Small intestine (tissue), 7 donors: ENCODE measurements around the gene KBTBD12. TPM values are rescaled to one million over a fixed set of nuclear protein-coding genes. Genes with fewer than 3 reads are reported as not detected.

ENCODE experiments used
- DNase-seq, 2 donors: peaks; one replicate each; pipeline versions ENCODE4 v3.0.0 to v3.0.0-alpha.2; 2013
- FAIRE-seq: peaks from 2 replicates; lab custom pipeline; 2012; peaks lifted over from hg19 to GRCh38; lab: Jason Lieb, UNC
- H3K27ac ChIP-seq, 3 donors: one replicate each; pipeline ENCODE4 v1.5.1; 2013; ENCODE audit warnings: low read length in 2 of 3, mild to moderate bottlenecking in 2 of 3, control low read depth in 1 of 3, inconsistent platforms in 1 of 3, low read depth in 1 of 3, moderate library complexity in 1 of 3
- H3K27me3 ChIP-seq, 3 donors: one replicate each; pipeline ENCODE4 v1.6.1; 2013; ENCODE audit warnings: low read length in 3 of 3, inconsistent platforms in 1 of 3; ENCODE audit not compliant: control insufficient read depth in 3 of 3, insufficient read depth in 3 of 3
- H3K36me3 ChIP-seq, 3 donors: one replicate each; pipeline ENCODE4 v1.6.1; 2013; ENCODE audit warnings: low read length in 3 of 3, inconsistent platforms in 1 of 3, low read depth in 1 of 3, mild to moderate bottlenecking in 1 of 3, moderate library complexity in 1 of 3; ENCODE audit not compliant: control insufficient read depth in 3 of 3, insufficient read depth in 2 of 3
- H3K4me1 ChIP-seq, 3 donors: one replicate each; pipeline ENCODE4 v1.6.1; 2013; ENCODE audit warnings: low read length in 2 of 3, inconsistent platforms in 1 of 3, low read depth in 1 of 3, mild to moderate bottlenecking in 1 of 3, moderate library complexity in 1 of 3; ENCODE audit not compliant: control insufficient read depth in 3 of 3, insufficient read depth in 2 of 3
- H3K4me3 ChIP-seq, 3 donors: one replicate each; pipeline ENCODE4 v1.5.1; 2013; ENCODE audit warnings: low read length in 3 of 3, control low read depth in 1 of 3, inconsistent platforms in 1 of 3, low read depth in 1 of 3, mild to moderate bottlenecking in 1 of 3, moderate library complexity in 1 of 3
- H3K9me3 ChIP-seq, 2 donors: one replicate each; pipeline ENCODE4 v1.6.1; 2013; ENCODE audit warnings: low read depth in 1 of 2, low read length in 1 of 2; ENCODE audit not compliant: control insufficient read depth in 2 of 2, insufficient read depth in 1 of 2
- WGBS, 3 donors: extraction: QIAGEN DNeasy Blood & Tissue Kit; methylation state at CpG; one replicate each; pipeline ENCODE4 v1.1.7; 2013; 5-methylcytosine and 5-hydroxymethylcytosine counted together
- polyA plus RNA-seq, 4 donors: library from polyadenylated mRNA; stranded (reverse) in 3 of 4; unstranded in 1 of 4; fragments of 200-250 nt in 3 of 4; fragments of 120-200 nt in 1 of 4; gene quantifications; one replicate each; pipeline versions ENCODE4 v1.2.1 to v1.2.3, GENCODE V29; 2013
- donor health status: healthy with polysubstance abuse.
- donor health status: control.
- donor health status: control.
- donor health status: Bipolar disorder and iron deficiency.
- donor health status: healthy.

KBTBD12 gene
- polyA plus RNA-seq, 4 donors = 0.30 to 3.6 (median 1.2) TPM

- peak in 1 of 2 donors; percentile 62 for DNase-seq
- FAIRE-seq = no peak
- Histone ChIP-seq H3K9me3 (no peaks in the 10 kb centered on the region), H3K4me3 (no peak overlapping the region), H3K4me1 (peaks cover 0 to 7% (median 0%) of the 10 kb centered on the region in 3 donors), H3K27ac (no peak overlapping the region), H3K36me3 (no peaks in the 10 kb centered on the region), H3K27me3 (peaks cover 0 to 4% (median 2%) of the 10 kb centered on the region in 3 donors)
- 38 to 53% (median 47%) methylated on average over 26 to 30 of the region's 30 CpGs for WGBS, 3 donors
Measured at GRCh38 chr3:128006061-128007032, 91.3 kb downstream of the KBTBD12 start.

GRCh38 chr3:128007033-128007424 lies 92.0 kb downstream of the KBTBD12 start:
- no peak for DNase-seq
- 58 to 66% (median 65%) methylated on average over 11 of the region's 11 CpGs for WGBS, 3 donors
- H3K4me3 ChIP-seq = no peak overlapping the region
- no peaks in the 10 kb centered on the region for H3K36me3 ChIP-seq
- no peak overlapping the region for H3K27ac ChIP-seq
- no peak for FAIRE-seq
- H3K4me1 ChIP-seq = peaks cover 0 to 7% (median 0%) of the 10 kb centered on the region in 3 donors
- peaks cover 0 to 4% (median 2%) of the 10 kb centered on the region in 3 donors for H3K27me3 ChIP-seq
- no peaks in the 10 kb centered on the region for H3K9me3 ChIP-seq

- H3K9me3 ChIP-seq = no peaks in the 10 kb centered on the region
- H3K4me3 ChIP-seq = no peak overlapping the region
- DNase-seq = peak in 1 of 2 donors; percentile 9
- FAIRE-seq = no peak
- peaks cover 0 to 7% (median 0%) of the 10 kb centered on the region in 3 donors for H3K4me1 ChIP-seq
- peaks cover 0 to 4% (median 2%) of the 10 kb centered on the region in 3 donors for H3K27me3 ChIP-seq
- H3K36me3 ChIP-seq = no peaks in the 10 kb centered on the region
- no peak overlapping the region for H3K27ac ChIP-seq
- WGBS, 3 donors = 76 to 89% (median 85%) methylated on average over 12 of the region's 12 CpGs
Measured at GRCh38 chr3:128009952-128010846, 95.2 kb downstream of the KBTBD12 start.

GRCh38 chr3:128011140-128011539 lies 96.1 kb downstream of the KBTBD12 start:
- no peaks in the 10 kb centered on the region for H3K36me3 ChIP-seq
- WGBS, 3 donors = 2 to 10% (median 6%) methylated on average over 12 of the region's 12 CpGs
- no peak overlapping the region for H3K27ac ChIP-seq
- H3K4me1 ChIP-seq = peaks cover 0 to under 1% (median 0%) of the 10 kb centered on the region in 3 donors
- no peak for FAIRE-seq
- no peak overlapping the region for H3K4me3 ChIP-seq
- H3K27me3 ChIP-seq = peaks cover 0 to 2% (median 0%) of the 10 kb centered on the region in 3 donors
- no peaks in the 10 kb centered on the region for H3K9me3 ChIP-seq
- peak; percentile 58 to 73 for DNase-seq

GRCh38 chr3:128012050-128012449 lies 97.0 kb downstream of the KBTBD12 start:
- H3K4me1 ChIP-seq = no peaks in the 10 kb centered on the region
- H3K9me3 ChIP-seq = no peaks in the 10 kb centered on the region
- H3K27ac ChIP-seq = no peak overlapping the region
- H3K36me3 ChIP-seq = no peaks in the 10 kb centered on the region
- DNase-seq (no peak), FAIRE-seq (no peak)
- H3K27me3 ChIP-seq = peaks cover 0 to 2% (median 0%) of the 10 kb centered on the region in 3 donors
- 89 to 92% (median 90%) methylated on average over 14 of the region's 14 CpGs for WGBS, 3 donors
- H3K4me3 ChIP-seq = no peak overlapping the region

GRCh38 chr3:128014548-128014947 lies 99.5 kb downstream of the KBTBD12 start:
- Histone ChIP-seq H3K4me3 (no peak overlapping the region), H3K4me1 (no peaks in the 10 kb centered on the region), H3K36me3 (no peaks in the 10 kb centered on the region), H3K27me3 (no peaks in the 10 kb centered on the region), H3K27ac (no peak overlapping the region), H3K9me3 (no peaks in the 10 kb centered on the region)
- DNase-seq (no peak), FAIRE-seq (no peak)
- 58 to 78% (median 77%) methylated on average over 3 of the region's 3 CpGs for WGBS, 3 donors

GRCh38 chr3:128016502-128016901 lies 101.5 kb downstream of the KBTBD12 start:
- Histone ChIP-seq H3K36me3 (no peaks in the 10 kb centered on the region), H3K4me1 (no peaks in the 10 kb centered on the region), H3K27me3 (no peaks in the 10 kb centered on the region), H3K27ac (no peak overlapping the region), H3K4me3 (no peak overlapping the region), H3K9me3 (no peaks in the 10 kb centered on the region)
- 86 to 94% (median 88%) methylated on average over 1 of the region's 1 CpG for WGBS, 3 donors
- DNase-seq (no peak), FAIRE-seq (no peak)

- H3K4me3 ChIP-seq = no peak overlapping the region
- DNase-seq (no peak), FAIRE-seq (no peak)
- no peaks in the 10 kb centered on the region for H3K9me3 ChIP-seq
- no peaks in the 10 kb centered on the region for H3K4me1 ChIP-seq
- peaks cover 0 to 3% (median 0%) of the 10 kb centered on the region in 3 donors for H3K27me3 ChIP-seq
- WGBS, 3 donors = 73 to 85% (median 79%) methylated on average over 8 to 10 of the region's 10 CpGs
- H3K27ac ChIP-seq = no peak overlapping the region
- no peaks in the 10 kb centered on the region for H3K36me3 ChIP-seq
Measured at GRCh38 chr3:128021768-128022372, 106.8 kb downstream of the KBTBD12 start.
